ENCODE results near the gene GPR82. TPM values are rescaled to one million over a fixed set of nuclear protein-coding genes. Genes with fewer than 3 reads are reported as not detected.

Gene GPR82
- total and polyA plus RNA-seq, 10 of the 15 experiments (the other 5 are each of a cell fraction or from before 2014, with no cell fraction given): 0.23 to 1.7 (median 0.56) TPM

GRCh38 chrX:41759817-41760216, 35.8 kb downstream of the GPR82 start (continued):
- TF ChIP-seq WRNIP1 (IDR thresholded peaks at IDR 0.05; ENCODE audit: borderline replicate concordance, low read depth, low read length) (no peak), CTCF (IDR thresholded peaks at IDR 0.05 in 2 of 3, conservative IDR thresholded peaks at IDR 0.05 in 1 of 3; ENCODE audit: control insufficient read depth in 2 of 3, extremely low read depth in 1 of 3, insufficient read depth in 1 of 3, low read depth in 3 of 3, low read length in 3 of 3) (peak; percentile 59 to 67 (median 62))

- H4K20me1 ChIP-seq (ENCODE audit: control insufficient read depth, insufficient read depth): no peaks in the 10 kb centered on the region
- no peak overlapping the region for H3K27ac ChIP-seq (ENCODE audit: control insufficient read depth, insufficient read depth)
- H2AFZ ChIP-seq (ENCODE audit: control insufficient read depth, low read depth, low read length): no peak overlapping the region
- no TSS peak for BruUV-seq (replicated peaks)
- ChIA-PET CTCF (interaction anchor here (1.2 to 2.2 kb wide), 3 partner anchors 50 to 581 kb away, joined by 3 to 16 read pairs (median 3); no protein-coding TSS in a partner anchor), POLR2A (no interaction called here), SMC1A (ENCODE audit: uncharacterized antibody, unreplicated experiment) (interaction anchor here (1.3 to 3.0 kb wide), 3 partner anchors 20 to 206 kb away, joined by 4 to 10 read pairs (median 5); no protein-coding TSS in a partner anchor), RAD21 (ENCODE audit: unreplicated experiment) (interaction anchor here (1.9 kb wide), 1 partner anchor 203 kb away, joined by 10 read pairs; no protein-coding TSS in a partner anchor)
- intact Hi-C loops (cut with micrococcal nuclease; ENCODE audit: unreplicated experiment) (no loop called here), in situ Hi-C loops (cut with MboI) (no loop called here)
- no peak overlapping the region for H3K4me3 ChIP-seq
- no peaks in the 10 kb centered on the region for H3K36me3 ChIP-seq (ENCODE audit: control insufficient read depth in 2 of 2, insufficient read depth in 2 of 2, low read length in 1 of 2)
- ATAC-seq (no peak), DNase-seq (ENCODE audit: low read depth, low spot score) (no peak), FAIRE-seq (no peak)
- no peaks in the 10 kb centered on the region for H3K9me3 ChIP-seq (replicated peaks; ENCODE audit: control insufficient read depth, insufficient read depth, low read length)
- WGBS (ENCODE audit: insufficient coverage, insufficient replicate concordance, low lambda C conversion rate, missing lambda C conversion rate): 35% methylated on average over 3 of the region's 3 CpGs
- no peak overlapping the region for H3K4me2 ChIP-seq (ENCODE audit: control insufficient read depth, insufficient read depth)
- no peaks in the 10 kb centered on the region for H3K4me1 ChIP-seq (ENCODE audit: control insufficient read depth, insufficient read depth, low read length)
- H3K79me2 ChIP-seq (ENCODE audit: control insufficient read depth, insufficient read depth, low read length): no peaks in the 10 kb centered on the region
- no peaks in the 10 kb centered on the region for H3K27me3 ChIP-seq (replicated peaks in 1 of 2; ENCODE audit: control insufficient read depth in 2 of 2, insufficient read depth in 2 of 2, low read length in 1 of 2)
- H3K9ac ChIP-seq (ENCODE audit: control insufficient read depth, insufficient read depth, low read length): no peak overlapping the region
- TF ChIP-seq BHLHE40 (IDR thresholded peaks at IDR 0.05; ENCODE audit: borderline replicate concordance in 1 of 2, low read depth in 2 of 2, low read length in 1 of 2): no peak
- TF ChIP-seq IRF4 (IDR thresholded peaks at IDR 0.05; ENCODE audit: low read depth, low read length): no peak
- no peak for TF ChIP-seq ZBED1 (IDR thresholded peaks at IDR 0.05; ENCODE audit: borderline replicate concordance)
- no peak for TF ChIP-seq ZNF687 (IDR thresholded peaks at IDR 0.05)
- TF ChIP-seq SPI1 (IDR thresholded peaks at IDR 0.05; ENCODE audit: borderline replicate concordance, insufficient read depth, low read depth, low read length): no peak
- TF ChIP-seq E4F1 (IDR thresholded peaks at IDR 0.05; ENCODE audit: borderline replicate concordance, partially characterized antibody): no peak
- TF ChIP-seq KLF5 (IDR thresholded peaks at IDR 0.05; ENCODE audit: partially characterized antibody): no peak
- no peak for TF ChIP-seq NR2C1 (IDR thresholded peaks at IDR 0.05)
- no peak for TF ChIP-seq HDGF (IDR thresholded peaks at IDR 0.05)
- TF ChIP-seq POLR2AphosphoS5 (IDR thresholded peaks at IDR 0.05; ENCODE audit: low read length): no peak
- no peak for TF ChIP-seq ELK1 (IDR thresholded peaks at IDR 0.05; ENCODE audit: low read depth, low read length)
Measured at GRCh38 chrX:41761169-41761568, 37.2 kb downstream of the GPR82 start.

Measured in GM12878 (cell line).